Loucy (cell line): ENCODE data around the gene ZC3H12C.

ENCODE experiments used
- CTCF ChIP-seq: fragments of 200-600 bp; sonication (generic); conservative IDR thresholded peaks from 2 replicates; pipeline ENCODE4 v1.5.1; 2014; ENCODE audit warnings: mild to moderate bottlenecking, antibody characterized with exemption, low read length
- EZH2phosphoT487 ChIP-seq: fragments of 200-600 bp; IDR thresholded peaks from 2 replicates; pipeline ENCODE4 v1.6.1; 2018; ENCODE audit warnings: antibody characterized with exemption, mild to moderate bottlenecking, moderate library complexity, borderline replicate concordance

DNA sequence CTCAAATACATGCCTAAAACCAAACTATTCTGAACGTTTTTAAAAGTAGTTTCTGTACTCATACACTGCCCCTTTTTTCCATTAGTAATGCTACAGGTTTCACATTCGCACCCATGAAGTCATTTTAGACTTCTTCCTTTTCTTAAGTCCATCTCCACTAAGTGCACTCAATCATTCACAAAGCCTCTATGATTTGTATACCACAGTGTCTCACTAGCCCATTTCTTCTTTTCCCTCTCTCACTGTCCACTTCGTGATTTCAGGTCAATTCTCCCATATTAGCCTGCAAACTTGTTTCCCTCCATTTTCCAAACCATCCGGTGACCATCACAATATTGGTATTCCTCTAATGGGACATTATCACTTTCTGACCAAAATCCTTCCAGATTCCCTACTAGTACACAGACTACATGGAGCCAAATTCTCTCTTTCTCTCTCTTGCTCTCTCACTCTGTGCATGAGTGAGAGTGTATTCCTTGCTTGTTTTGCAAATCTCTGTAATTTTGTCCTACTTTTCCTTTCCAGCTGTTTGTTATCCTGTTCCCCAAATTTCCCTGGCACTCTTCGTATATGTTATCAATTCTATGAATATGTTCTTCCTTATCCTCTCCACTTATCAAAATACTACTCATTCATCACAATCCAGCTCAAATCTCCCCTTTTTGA is 3.4 kb upstream of the ZC3H12C start:
- TF ChIP-seq CTCF (no peak), EZH2phosphoT487 (no peak)
